GM23338 (cell line): ENCODE data around the gene DNMT1. TPM values are rescaled to one million over a fixed set of nuclear protein-coding genes. Genes with fewer than 3 reads are reported as not detected.

Experiments used
- ATAC-seq: fragments of 200-7000 bp; cut with Tn5 transposase; 3 replicates; pipeline ENCODE4 v1.9.1; 2020
- DNase-seq: peaks from one replicate; pipeline ENCODE4 v3.0.0-alpha.2; 2015; ENCODE audit warnings: low spot score
- H2AFZ ChIP-seq: fragments of 200-600 bp; sonication (generic); 2 replicates; pipeline ENCODE4 v1.8.0; 2016; ENCODE audit warnings: antibody characterized with exemption, mild to moderate bottlenecking, moderate library complexity
- H3F3A ChIP-seq: fragments of 200-600 bp; sonication (generic); replicated peaks from 2 replicates; pipeline ENCODE4 v1.8.0; 2017; ENCODE audit warnings: antibody characterized with exemption, mixed run types, low read depth
- H3K27ac ChIP-seq: fragments of 200-600 bp; sonication (generic); 2 replicates; pipeline ENCODE4 v1.6.1; 2016; ENCODE audit warnings: low read depth
- H3K27me3 ChIP-seq: fragments of 200-600 bp; sonication (generic); 2 replicates; pipeline ENCODE4 v1.8.0; 2016; ENCODE audit warnings: mild to moderate bottlenecking, mixed run types, moderate library complexity; ENCODE audit not compliant: insufficient read depth
- H3K36me3 ChIP-seq: fragments of 200-600 bp; sonication (generic); 2 replicates; pipeline ENCODE4 v1.8.0; 2016; ENCODE audit warnings: mild to moderate bottlenecking; ENCODE audit not compliant: insufficient read depth
- H3K4me1 ChIP-seq: fragments of 200-600 bp; sonication (generic); 2 replicates; pipeline ENCODE4 v1.8.0; 2016; ENCODE audit warnings: mild to moderate bottlenecking, moderate library complexity; ENCODE audit not compliant: insufficient read depth
- H3K4me2 ChIP-seq: fragments of 200-600 bp; sonication (generic); 2 replicates; pipeline ENCODE4 v1.7.1; 2017; ENCODE audit warnings: mixed run types
- H3K4me3 ChIP-seq: fragments of 200-600 bp; sonication (generic); 2 replicates; pipeline ENCODE4 v1.6.1; 2016; ENCODE audit warnings: mixed run types
- H3K79me2 ChIP-seq: fragments of 200-600 bp; sonication (generic); replicated peaks from 2 replicates; pipeline ENCODE4 v1.8.0; 2017; ENCODE audit warnings: mild to moderate bottlenecking; ENCODE audit not compliant: insufficient read depth
- H3K9me2 ChIP-seq: fragments of 200-600 bp; sonication (generic); 2 replicates; pipeline ENCODE4 v1.8.0; 2017; ENCODE audit not compliant: insufficient read depth
- H4K20me1 ChIP-seq: fragments of 200-600 bp; sonication (generic); replicated peaks from 2 replicates; pipeline ENCODE4 v1.8.0; 2017; ENCODE audit warnings: mild to moderate bottlenecking; ENCODE audit not compliant: insufficient read depth
- H3K27ac Mint-ChIP-seq: 2 replicates; pipeline ENCODE4 v1.8.0; 2020; ENCODE audit warnings: inconsistent platforms, mild to moderate bottlenecking, moderate library complexity, mixed read lengths
- H3K27me3 Mint-ChIP-seq: 3 replicates; pipeline ENCODE4 v1.8.0; 2022; ENCODE audit warnings: low read depth, mild to moderate bottlenecking, moderate library complexity, mixed read lengths, inconsistent platforms; ENCODE audit not compliant: insufficient read depth, poor library complexity
- H3K36me3 Mint-ChIP-seq: 3 replicates; pipeline ENCODE4 v1.8.0; 2021; ENCODE audit warnings: low read depth, mild to moderate bottlenecking, inconsistent platforms, moderate library complexity, mixed read lengths
- H3K4me1 Mint-ChIP-seq: 3 replicates; pipeline ENCODE4 v1.8.0; 2020; ENCODE audit warnings: mild to moderate bottlenecking, inconsistent platforms, mixed read lengths
- H3K4me3 Mint-ChIP-seq: 3 replicates; pipeline ENCODE4 v1.8.0; 2021; ENCODE audit warnings: moderate library complexity, mild to moderate bottlenecking, inconsistent platforms, mixed read lengths
- H3K9me3 Mint-ChIP-seq: 3 replicates; pipeline ENCODE4 v1.8.0; 2020; ENCODE audit warnings: moderate library complexity, mild to moderate bottlenecking, inconsistent platforms, mixed read lengths
- CREB1 ChIP-seq: fragments of 250-450 bp; sonication (Bioruptor Pico); IDR thresholded peaks from 2 replicates; pipeline ENCODE4 v1.5.0; 2020; ENCODE audit warnings: low read depth, mild to moderate bottlenecking, moderate library complexity
- EZH2 ChIP-seq: fragments of 200-600 bp; sonication (generic); IDR thresholded peaks from one replicate; pipeline ENCODE4 v1.8.0; 2017; ENCODE audit warnings: antibody characterized with exemption, mild to moderate bottlenecking, low read depth; ENCODE audit not compliant: unreplicated experiment
- EZH2phosphoT487 ChIP-seq: fragments of 200-600 bp; sonication (generic); IDR thresholded peaks from one replicate; pipeline ENCODE4 v1.8.1; 2018; ENCODE audit warnings: antibody characterized with exemption; ENCODE audit not compliant: unreplicated experiment
- POLR2AphosphoS5 ChIP-seq: IDR thresholded peaks from 2 replicates; pipeline ENCODE4 v1.6.1; 2016; ENCODE audit warnings: antibody characterized with exemption, low read depth
- STAT1 ChIP-seq: IDR thresholded peaks from one replicate; pipeline ENCODE4 v1.6.1; 2016; ENCODE audit warnings: antibody characterized with exemption; ENCODE audit not compliant: unreplicated experiment
- ZNF331 ChIP-seq: fragments of 250-450 bp; sonication (Bioruptor Pico); IDR thresholded peaks from 2 replicates; pipeline ENCODE4 v1.5.0; 2020; ENCODE audit warnings: low read depth, mild to moderate bottlenecking, moderate library complexity
- polyA plus RNA-seq: library from polyadenylated mRNA; unstranded; fragments of >200 nt; fragmentation: Nextera tagmentation; extraction: Ambion mirVana; gene quantifications from 2 replicates; pipeline ENCODE4 v1.2.1, GENCODE V29; 2016
- total RNA-seq: library from RNA; depleted of rRNA; stranded (reverse); fragments of >200 nt; shearing (Covaris generic); gene quantifications from 2 replicates; pipeline ENCODE4 v1.2.3, GENCODE V29; 2014
- TF ChIP-seq, protein P1 (sequence below): IDR thresholded peaks from one replicate; pipeline ENCODE4 v1.6.1; 2018; ENCODE audit warnings: antibody characterized with exemption; ENCODE audit not compliant: unreplicated experiment
- TF ChIP-seq, protein P2 (sequence below): IDR thresholded peaks from 2 replicates; pipeline ENCODE4 v1.6.1; 2016; ENCODE audit warnings: antibody characterized with exemption
- TF ChIP-seq, protein P3 (sequence below): fragments of 250-450 bp; sonication (Bioruptor Pico); IDR thresholded peaks from 2 replicates; pipeline ENCODE4 v1.5.0; 2020; ENCODE audit warnings: mild to moderate bottlenecking, moderate library complexity
- TF ChIP-seq, protein P4 (sequence below), 2 experiments: fragments of 200-600 bp in 1 of 2; sonication (generic) in 1 of 2; conservative IDR thresholded peaks; 2 replicates each; pipeline versions ENCODE4 v1.5.1 to v1.6.1; 2016 to 2017; ENCODE audit warnings: antibody characterized with exemption in 2 of 2, low read depth in 2 of 2, mild to moderate bottlenecking in 2 of 2, moderate library complexity in 1 of 2

The DNMT1 gene
- total and polyA plus RNA-seq, 2 experiments from 2014 or later, result 238 to 589 TPM

DNA sequence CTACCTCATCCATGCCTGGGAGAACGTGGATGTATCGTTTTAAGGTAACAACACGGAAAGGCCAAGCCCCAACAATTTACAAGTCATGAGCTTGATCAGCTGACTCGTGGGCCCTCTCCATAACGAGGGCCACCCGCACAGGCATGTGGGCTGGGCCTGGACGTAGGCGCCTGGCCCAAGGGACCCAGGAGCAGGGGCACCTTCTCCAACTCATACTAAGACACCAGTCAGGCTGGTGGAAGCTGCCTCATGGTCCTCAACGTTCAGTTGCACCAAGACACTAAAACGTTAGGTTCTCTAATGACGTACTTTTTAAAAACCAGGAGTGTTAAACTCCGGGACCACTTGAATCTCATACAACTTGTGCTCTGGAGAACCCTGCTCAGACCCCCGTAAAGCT is 53.3 kb downstream of the DNMT1 start:
- DNase-seq (no peak), ATAC-seq (no peak)
- Histone ChIP-seq H2AFZ (no peak overlapping the region), H3K79me2 (no peaks in the 10 kb centered on the region), H4K20me1 (peaks cover 18% of the 10 kb centered on the region), H3K27ac (no peak overlapping the region), H3K4me2 (no peak overlapping the region), H3K4me3 (no peak overlapping the region), H3K36me3 (peaks cover 65% of the 10 kb centered on the region), H3K27me3 (no peaks in the 10 kb centered on the region), H3F3A (peaks cover 2% of the 10 kb centered on the region; the same call in 1 of the 2 replicates), H3K9me2 (no peaks in the 10 kb centered on the region), H3K4me1 (no peaks in the 10 kb centered on the region)
- Mint-ChIP-seq H3K27ac (no peak overlapping the region), H3K4me1 (no peaks in the 10 kb centered on the region), H3K4me3 (no peak overlapping the region), H3K9me3 (no peaks in the 10 kb centered on the region; the same call in 2 of the 3 replicates), H3K36me3 (peaks cover 95% of the 10 kb centered on the region), H3K27me3 (peaks cover 4% of the 10 kb centered on the region)
- TF ChIP-seq POLR2AphosphoS5, result no peak
- TF ChIP-seq ZNF331 (CRISPR knock-in tag), result no peak
- TF ChIP-seq, protein P1, sequence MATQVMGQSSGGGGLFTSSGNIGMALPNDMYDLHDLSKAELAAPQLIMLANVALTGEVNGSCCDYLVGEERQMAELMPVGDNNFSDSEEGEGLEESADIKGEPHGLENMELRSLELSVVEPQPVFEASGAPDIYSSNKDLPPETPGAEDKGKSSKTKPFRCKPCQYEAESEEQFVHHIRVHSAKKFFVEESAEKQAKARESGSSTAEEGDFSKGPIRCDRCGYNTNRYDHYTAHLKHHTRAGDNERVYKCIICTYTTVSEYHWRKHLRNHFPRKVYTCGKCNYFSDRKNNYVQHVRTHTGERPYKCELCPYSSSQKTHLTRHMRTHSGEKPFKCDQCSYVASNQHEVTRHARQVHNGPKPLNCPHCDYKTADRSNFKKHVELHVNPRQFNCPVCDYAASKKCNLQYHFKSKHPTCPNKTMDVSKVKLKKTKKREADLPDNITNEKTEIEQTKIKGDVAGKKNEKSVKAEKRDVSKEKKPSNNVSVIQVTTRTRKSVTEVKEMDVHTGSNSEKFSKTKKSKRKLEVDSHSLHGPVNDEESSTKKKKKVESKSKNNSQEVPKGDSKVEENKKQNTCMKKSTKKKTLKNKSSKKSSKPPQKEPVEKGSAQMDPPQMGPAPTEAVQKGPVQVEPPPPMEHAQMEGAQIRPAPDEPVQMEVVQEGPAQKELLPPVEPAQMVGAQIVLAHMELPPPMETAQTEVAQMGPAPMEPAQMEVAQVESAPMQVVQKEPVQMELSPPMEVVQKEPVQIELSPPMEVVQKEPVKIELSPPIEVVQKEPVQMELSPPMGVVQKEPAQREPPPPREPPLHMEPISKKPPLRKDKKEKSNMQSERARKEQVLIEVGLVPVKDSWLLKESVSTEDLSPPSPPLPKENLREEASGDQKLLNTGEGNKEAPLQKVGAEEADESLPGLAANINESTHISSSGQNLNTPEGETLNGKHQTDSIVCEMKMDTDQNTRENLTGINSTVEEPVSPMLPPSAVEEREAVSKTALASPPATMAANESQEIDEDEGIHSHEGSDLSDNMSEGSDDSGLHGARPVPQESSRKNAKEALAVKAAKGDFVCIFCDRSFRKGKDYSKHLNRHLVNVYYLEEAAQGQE, result no peak
- TF ChIP-seq, protein P2, sequence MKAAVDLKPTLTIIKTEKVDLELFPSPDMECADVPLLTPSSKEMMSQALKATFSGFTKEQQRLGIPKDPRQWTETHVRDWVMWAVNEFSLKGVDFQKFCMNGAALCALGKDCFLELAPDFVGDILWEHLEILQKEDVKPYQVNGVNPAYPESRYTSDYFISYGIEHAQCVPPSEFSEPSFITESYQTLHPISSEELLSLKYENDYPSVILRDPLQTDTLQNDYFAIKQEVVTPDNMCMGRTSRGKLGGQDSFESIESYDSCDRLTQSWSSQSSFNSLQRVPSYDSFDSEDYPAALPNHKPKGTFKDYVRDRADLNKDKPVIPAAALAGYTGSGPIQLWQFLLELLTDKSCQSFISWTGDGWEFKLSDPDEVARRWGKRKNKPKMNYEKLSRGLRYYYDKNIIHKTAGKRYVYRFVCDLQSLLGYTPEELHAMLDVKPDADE, result no peak
- TF ChIP-seq EZH2, result no peak
- no peak for TF ChIP-seq CREB1 (CRISPR knock-in tag)
- no peak for TF ChIP-seq EZH2phosphoT487
- TF ChIP-seq, protein P3, sequence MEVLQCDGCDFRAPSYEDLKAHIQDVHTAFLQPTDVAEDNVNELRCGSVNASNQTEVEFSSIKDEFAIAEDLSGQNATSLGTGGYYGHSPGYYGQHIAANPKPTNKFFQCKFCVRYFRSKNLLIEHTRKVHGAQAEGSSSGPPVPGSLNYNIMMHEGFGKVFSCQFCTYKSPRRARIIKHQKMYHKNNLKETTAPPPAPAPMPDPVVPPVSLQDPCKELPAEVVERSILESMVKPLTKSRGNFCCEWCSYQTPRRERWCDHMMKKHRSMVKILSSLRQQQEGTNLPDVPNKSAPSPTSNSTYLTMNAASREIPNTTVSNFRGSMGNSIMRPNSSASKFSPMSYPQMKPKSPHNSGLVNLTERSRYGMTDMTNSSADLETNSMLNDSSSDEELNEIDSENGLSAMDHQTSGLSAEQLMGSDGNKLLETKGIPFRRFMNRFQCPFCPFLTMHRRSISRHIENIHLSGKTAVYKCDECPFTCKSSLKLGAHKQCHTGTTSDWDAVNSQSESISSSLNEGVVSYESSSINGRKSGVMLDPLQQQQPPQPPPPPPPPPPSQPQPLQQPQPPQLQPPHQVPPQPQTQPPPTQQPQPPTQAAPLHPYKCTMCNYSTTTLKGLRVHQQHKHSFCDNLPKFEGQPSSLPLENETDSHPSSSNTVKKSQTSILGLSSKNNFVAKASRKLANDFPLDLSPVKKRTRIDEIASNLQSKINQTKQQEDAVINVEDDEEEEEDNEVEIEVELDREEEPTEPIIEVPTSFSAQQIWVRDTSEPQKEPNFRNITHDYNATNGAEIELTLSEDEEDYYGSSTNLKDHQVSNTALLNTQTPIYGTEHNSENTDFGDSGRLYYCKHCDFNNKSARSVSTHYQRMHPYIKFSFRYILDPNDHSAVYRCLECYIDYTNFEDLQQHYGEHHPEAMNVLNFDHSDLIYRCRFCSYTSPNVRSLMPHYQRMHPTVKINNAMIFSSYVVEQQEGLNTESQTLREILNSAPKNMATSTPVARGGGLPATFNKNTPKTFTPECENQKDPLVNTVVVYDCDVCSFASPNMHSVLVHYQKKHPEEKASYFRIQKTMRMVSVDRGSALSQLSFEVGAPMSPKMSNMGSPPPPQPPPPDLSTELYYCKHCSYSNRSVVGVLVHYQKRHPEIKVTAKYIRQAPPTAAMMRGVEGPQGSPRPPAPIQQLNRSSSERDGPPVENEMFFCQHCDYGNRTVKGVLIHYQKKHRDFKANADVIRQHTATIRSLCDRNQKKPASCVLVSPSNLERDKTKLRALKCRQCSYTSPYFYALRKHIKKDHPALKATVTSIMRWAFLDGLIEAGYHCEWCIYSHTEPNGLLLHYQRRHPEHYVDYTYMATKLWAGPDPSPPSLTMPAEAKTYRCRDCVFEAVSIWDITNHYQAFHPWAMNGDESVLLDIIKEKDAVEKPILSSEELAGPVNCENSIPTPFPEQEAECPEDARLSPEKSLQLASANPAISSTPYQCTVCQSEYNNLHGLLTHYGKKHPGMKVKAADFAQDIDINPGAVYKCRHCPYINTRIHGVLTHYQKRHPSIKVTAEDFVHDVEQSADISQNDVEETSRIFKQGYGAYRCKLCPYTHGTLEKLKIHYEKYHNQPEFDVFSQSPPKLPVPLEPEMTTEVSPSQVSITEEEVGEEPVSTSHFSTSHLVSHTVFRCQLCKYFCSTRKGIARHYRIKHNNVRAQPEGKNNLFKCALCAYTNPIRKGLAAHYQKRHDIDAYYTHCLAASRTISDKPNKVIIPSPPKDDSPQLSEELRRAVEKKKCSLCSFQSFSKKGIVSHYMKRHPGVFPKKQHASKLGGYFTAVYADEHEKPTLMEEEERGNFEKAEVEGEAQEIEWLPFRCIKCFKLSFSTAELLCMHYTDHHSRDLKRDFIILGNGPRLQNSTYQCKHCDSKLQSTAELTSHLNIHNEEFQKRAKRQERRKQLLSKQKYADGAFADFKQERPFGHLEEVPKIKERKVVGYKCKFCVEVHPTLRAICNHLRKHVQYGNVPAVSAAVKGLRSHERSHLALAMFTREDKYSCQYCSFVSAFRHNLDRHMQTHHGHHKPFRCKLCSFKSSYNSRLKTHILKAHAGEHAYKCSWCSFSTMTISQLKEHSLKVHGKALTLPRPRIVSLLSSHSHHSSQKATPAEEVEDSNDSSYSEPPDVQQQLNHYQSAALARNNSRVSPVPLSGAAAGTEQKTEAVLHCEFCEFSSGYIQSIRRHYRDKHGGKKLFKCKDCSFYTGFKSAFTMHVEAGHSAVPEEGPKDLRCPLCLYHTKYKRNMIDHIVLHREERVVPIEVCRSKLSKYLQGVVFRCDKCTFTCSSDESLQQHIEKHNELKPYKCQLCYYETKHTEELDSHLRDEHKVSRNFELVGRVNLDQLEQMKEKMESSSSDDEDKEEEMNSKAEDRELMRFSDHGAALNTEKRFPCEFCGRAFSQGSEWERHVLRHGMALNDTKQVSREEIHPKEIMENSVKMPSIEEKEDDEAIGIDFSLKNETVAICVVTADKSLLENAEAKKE, result no peak
- no peak for TF ChIP-seq STAT1
- TF ChIP-seq, protein P4, sequence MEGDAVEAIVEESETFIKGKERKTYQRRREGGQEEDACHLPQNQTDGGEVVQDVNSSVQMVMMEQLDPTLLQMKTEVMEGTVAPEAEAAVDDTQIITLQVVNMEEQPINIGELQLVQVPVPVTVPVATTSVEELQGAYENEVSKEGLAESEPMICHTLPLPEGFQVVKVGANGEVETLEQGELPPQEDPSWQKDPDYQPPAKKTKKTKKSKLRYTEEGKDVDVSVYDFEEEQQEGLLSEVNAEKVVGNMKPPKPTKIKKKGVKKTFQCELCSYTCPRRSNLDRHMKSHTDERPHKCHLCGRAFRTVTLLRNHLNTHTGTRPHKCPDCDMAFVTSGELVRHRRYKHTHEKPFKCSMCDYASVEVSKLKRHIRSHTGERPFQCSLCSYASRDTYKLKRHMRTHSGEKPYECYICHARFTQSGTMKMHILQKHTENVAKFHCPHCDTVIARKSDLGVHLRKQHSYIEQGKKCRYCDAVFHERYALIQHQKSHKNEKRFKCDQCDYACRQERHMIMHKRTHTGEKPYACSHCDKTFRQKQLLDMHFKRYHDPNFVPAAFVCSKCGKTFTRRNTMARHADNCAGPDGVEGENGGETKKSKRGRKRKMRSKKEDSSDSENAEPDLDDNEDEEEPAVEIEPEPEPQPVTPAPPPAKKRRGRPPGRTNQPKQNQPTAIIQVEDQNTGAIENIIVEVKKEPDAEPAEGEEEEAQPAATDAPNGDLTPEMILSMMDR (conservative IDR thresholded peaks at IDR 0.05; ENCODE audit: low read depth in 2 of 2), result no peak
